Frontal cortex (tissue), 4 donors: ENCODE results near the gene ZNF385D. TPM values are rescaled to one million over a fixed set of nuclear protein-coding genes. Genes with fewer than 3 reads are reported as not detected.

Experiments used
- DNase-seq, 2 donors: peaks; one replicate each; pipeline ENCODE4 v3.0.0; 2012; ENCODE audit warnings: low spot score in 2 of 2
- FAIRE-seq: peaks from 2 replicates; lab custom pipeline; 2012; peaks lifted over from hg19 to GRCh38; lab: Jason Lieb, UNC
- total RNA-seq: library from RNA; depleted of rRNA; stranded (reverse); fragments of >200 nt; gene quantifications from one replicate; pipeline ENCODE4 v1.2.3, GENCODE V29; 2014
- donor health status: control.
- donor health status: control.
- donor health status: control.

The ZNF385D gene
- total RNA-seq, 1 donor from 2014 or later = 17.5 TPM

DNA sequence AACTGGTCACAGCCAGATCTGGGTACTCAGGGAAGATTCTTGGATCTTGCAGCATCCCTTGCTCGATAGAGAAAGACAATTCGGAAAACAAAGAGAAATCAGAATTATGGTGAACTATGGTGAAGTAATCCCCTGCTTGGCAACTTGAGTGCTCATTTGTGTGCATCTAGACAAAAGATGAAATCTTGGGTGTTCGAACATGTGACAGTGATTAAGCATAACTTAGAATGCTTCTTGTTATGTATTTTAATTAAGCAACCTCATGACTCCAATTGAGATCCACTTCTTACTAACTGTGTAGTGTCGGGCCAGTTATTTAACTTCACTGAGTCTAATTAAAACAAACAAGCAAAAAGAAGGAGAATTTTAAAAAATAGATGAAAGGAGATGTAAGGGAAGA is 56.5 kb downstream of the ZNF385D start:
- DNase-seq (no peak), FAIRE-seq (no peak)

DNA sequence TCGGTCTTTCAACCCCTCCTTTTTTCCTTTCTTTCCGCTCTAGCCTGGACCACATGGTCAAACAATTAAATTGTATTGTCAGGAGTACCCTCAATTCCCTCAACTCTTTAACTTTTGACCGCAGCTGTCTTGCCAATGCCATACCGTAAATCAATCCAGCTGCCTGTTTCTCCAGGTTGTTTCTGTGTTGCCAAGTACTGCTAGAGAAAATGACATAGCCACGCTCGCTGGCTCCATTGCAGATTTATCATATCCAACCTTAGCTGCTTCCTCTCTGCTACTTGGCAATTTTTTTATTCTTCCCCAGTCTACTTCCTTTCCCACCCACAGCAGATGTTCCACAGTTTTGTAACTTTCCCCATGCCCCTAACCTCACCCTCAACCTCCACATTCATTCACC is 60.0 kb downstream of the ZNF385D start:
- no peak for DNase-seq
- no peak for FAIRE-seq

DNA sequence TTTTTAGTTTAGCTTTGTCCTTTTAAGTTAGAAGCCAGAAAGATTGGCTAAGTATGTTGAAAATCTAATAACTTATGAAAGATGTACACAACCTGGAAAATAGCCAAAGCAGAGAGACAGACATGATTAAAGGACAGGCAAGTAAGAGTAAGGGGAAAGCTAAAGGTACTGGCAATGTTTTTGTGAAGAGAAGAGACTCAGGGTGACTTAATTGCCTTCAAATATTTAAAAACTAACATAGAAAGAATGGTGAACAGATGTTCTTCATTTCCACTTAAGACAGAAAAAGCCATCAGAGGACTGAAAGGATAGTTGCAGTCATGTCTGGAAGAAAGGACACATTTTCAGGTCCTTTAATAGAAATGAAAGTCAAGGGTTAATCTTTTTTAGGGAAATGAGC is 68.8 kb downstream of the ZNF385D start:
- no peak for DNase-seq
- no peak for FAIRE-seq

DNA sequence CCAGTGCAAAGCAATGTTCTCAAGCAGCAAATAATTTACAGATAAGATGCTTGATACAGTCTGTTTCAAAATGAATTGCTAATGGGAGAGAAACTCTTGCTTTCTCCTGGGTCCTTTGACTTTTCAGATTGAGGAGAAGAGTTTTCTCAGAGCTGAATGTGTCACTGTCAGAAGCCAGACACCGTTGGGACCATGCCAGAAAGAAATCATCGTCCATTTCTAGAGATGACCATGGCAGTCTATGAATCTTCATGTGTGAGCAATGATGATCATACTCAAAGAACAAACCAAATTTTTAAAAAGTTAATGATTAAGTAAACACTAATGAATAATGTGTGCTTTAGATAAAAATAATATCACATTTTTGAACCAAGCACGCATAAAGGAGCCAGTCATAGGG is 77.6 kb downstream of the ZNF385D start:
- DNase-seq (no peak), FAIRE-seq (no peak)

DNA sequence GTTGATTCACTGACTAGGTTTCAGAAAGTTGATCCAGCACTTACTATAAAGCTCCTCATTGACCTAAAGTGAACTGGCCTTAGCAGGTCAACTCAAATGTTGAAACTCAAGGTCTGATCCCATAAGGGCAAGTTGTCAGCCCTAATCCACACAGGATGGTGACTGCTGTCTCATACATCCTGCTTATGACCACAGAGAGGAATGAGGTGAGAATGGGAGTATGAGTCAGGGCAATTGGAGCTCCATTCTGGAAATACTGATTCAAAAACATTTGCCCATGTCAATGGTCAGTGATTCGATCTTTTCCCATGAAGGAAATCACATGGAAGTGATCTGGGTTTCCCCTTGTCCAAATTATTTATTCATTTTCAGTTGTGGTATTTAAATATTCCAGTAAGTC is 78.7 kb downstream of the ZNF385D start:
- DNase-seq = no peak
- FAIRE-seq = no peak

DNA sequence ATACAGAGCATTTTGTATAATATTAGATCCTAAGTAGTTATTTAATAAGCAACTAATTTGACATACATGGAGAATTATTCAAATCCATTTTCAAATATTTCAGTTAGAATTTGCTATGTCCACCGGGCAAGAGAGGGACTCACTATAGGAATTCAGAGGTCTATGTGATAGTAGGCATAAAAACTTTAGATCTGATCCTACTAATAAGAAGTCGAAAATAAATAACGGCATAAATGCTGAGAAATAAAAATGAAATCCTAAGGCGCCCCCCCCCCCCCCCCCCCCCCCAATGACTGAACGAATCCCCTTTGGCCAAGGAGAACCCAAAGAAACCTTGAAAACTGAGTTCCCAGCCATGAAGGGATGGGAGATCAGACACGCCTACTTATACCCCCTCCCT is 80.6 kb downstream of the ZNF385D start:
- FAIRE-seq = no peak
- DNase-seq = no peak

DNA sequence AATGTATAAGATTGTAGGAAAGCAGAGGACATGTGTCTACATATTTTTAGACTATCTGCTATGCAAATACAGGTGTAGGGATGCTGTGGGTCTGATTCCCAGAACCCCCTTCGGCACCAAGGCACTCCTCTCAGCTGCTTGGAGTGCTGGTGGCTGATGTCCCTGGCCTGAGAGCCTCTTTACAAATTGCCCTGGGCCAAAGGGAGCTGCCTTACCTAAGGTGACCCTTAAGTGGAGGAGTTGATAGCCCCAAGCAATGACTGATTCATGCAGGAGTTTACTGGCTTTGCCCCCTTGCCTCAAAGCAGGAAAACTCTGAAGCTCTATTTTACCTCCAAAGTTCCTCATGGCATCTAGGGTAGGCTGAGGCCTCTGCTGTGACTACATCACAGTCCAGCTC is 83.0 kb downstream of the ZNF385D start:
- no peak for DNase-seq
- FAIRE-seq = no peak

DNA sequence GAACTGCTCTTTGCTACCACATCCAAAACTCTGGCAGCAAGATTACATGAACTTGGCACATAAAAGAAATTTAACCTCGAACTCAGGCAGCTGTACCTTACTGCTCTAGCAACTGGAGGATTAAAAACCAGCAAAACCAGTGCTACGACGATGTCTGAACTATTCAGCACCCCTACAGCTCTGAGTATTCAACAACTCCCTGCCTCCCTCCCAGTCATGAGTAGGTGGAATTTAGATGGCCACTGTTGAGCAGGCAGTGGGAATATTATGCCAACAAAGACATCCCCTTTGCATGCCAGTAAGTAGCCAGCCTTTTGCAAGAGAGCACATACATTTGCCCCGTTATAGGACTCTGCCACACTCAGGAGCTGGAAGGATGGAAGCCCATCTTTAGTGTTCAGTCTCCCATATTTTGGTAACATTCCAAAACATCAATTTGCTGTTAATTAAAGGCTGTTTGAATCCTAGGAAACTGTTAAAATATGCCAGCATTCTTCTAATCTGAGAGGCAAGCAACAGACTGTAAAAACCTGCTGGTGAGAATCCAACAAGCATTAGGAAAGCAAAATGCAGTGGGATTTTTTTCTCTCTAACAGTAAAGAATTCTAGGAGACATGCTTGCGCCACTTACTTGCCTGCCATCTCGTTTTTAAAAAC is 85.4 kb downstream of the ZNF385D start:
- no peak for DNase-seq

DNA sequence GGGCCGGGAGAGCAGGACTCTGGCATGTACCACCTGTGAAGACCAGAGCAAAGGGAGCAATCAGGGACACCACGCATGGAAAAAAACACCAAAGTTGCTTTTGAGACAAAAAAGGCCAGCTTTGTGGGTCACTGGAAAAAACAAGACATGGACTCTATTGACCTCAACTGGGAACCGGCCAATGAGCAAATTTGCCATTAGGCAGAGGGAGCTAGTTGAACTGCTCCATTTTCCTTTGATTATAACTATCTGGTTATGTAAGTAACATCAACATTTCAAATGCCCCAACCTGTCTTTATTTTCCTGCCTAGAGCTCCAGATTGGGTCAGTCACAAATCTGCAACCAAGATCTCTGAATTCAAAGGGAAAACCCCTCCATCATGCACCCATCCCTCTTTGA is 86.0 kb downstream of the ZNF385D start:
- no peak for FAIRE-seq
- no peak for DNase-seq

More for the DNA sequence above, 85.4 kb downstream of the ZNF385D start:
- FAIRE-seq = no peak

DNA sequence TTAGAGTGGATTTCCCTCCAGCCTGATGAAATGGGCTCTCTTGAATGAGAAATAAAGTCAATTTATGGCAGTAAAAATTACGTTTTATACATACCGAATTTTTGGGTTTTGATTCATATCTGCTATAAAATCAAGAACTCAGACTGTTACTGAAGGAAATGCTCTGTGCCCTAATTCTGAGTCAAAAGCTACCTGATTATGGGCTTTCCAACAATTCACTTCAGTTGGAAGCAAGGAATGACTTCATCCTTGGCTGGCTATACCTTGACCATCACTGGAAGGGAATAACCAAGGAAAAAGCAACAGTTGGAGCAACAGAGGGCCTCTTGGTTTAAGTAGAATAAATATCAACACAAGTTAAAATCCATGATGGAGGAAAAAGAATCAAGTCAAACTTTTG is 88.6 kb downstream of the ZNF385D start:
- no peak for DNase-seq
- FAIRE-seq = no peak

DNA sequence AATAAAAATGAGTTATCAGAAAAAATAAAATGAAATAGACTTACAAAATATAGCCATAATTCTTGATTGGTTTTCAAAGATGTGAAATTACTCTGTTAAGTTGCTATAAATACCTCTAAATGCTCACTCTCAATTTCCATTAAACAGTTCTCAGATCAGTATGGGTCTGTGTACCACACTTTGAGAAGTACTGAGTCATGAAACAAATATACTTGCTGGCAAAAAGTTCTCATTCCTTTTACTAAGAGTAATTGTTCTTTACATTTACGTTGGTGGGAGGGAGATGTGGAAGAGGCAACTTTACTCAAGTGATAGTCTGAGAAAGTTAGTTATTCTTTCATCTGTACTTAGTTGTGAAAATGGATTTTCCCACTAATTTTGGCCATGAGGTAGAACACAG is 96.3 kb downstream of the ZNF385D start:
- FAIRE-seq (no peak), DNase-seq (no peak)

DNA sequence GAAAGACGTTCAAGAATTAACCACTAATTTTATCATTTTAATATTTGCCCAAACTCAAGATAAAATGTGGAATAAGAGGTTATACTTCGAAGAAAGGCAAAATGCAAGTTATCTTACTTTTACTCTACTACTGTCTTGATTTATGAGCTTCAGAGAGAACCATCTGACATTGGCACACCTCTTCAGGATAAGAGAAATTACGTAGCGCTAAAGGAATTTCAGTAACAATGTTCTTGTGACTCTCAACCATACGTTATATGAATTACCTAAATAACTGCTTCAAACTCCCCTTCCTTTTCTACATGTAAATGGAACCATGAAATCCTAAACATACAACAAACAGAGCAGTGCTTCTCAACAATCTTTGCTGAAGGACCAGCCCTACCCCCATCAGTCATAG is 96.8 kb downstream of the ZNF385D start:
- FAIRE-seq = no peak
- DNase-seq = no peak

DNA sequence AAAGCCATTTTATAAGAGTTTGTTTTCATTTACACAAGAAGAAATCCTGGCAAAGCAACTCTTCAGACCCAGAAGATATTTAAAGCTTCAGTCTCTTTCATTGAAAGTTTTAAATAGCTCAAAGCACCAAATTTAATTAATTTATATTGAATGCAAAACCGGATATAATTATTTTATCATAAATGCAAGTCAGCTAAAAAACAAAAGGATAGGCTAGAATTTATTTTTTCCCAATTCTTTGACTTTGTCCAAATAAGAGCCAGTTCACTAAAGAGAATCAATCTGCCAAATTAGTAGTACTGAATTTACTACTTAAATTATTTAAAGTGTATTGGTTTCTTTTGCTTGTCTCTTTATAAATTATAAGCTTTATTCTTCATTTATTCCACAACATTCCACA is 101.5 kb downstream of the ZNF385D start:
- no peak for FAIRE-seq
- no peak for DNase-seq

DNA sequence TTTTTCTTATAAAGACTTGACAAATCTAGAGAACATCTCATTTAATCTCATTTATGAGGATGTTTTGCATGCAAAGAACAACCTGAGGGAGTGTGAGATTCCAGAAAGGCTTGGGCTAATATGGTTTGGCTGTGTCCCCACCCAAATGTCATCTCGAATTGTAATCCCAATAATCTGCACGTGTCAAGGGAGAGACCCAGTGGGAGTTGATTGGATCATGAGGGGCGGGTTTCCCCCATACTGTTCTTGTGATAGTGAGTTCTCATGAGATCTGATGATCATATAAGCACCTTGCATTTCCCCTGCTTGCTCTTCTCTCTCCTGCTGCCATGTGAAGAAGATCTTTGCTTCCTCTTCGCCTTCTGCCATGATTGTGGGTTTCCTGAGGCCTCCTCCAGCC is 103.0 kb downstream of the ZNF385D start:
- DNase-seq (no peak), FAIRE-seq (no peak)

DNA sequence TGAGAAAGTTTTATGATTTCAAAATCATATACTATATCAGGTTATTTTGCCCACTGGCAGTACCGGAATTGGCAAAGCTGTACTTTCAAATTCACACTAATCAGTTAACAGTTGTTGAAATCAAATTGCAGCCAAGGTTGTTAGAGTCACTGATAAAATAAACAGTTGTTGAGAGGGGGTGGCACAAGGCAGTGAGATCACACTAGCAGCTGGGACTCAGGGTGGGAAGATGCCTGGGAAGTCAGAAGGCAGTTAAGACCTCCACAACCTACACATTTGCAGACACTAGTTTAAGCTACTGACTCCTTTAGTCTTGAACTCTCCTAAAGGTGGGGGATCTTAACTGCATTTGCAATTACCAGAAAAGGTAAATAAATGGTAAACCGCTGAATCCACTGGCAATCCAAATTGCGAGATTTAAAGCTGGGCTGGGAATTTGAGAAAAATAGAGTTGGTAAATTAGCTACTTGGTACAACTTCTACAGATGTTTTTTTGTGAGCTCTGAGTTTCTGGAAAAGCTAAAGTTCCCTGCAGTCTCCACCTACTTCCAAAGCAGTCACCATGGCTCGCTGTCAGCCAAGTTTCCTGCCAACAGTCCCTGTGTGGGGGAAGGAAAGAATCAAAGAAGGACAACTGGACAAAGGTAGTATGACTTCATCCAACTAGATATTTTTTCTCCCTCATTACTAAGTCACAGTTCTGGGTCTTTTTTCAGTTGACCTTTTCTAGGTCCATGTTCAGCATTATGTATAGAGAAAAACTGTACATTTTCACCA is 105.7 kb downstream of the ZNF385D start:
- no peak for DNase-seq
- FAIRE-seq = no peak

DNA sequence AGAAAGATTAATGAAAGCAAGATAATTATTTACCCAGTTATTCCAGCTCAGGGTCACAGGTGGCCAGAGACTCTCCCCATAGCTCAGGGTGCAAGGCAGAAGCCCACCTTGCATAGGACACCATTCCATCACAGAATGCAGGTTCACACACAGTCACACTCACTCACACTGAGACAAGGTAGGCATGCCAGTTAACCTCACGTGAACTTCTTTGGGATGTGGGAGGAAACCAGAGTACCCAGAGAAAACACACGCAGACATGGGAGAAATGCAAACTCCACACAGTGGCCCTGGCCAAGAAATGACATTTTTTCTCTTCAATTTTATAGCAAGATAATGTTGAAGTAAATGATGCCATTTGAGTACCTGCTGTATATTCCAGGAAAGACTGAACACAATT is 106.7 kb downstream of the ZNF385D start:
- DNase-seq (no peak), FAIRE-seq (no peak)

DNA sequence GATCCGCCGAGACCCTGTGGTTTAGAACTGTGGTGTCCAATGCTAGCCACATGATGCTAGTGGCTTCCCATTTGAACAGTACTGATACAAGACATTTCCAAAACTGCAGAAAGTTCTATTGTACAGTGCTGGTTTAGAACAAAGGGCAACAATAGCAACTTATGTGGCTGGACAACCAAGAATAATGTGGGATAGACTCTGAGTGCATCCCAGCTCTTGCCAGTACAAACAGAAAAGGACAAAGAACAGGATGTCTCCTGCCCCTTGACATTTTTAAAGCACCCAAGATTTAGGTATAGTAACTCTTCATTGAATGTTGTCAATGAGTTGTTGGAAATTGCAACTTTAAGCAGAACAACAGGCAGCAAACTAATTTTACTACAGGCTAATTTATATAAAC is 107.3 kb downstream of the ZNF385D start:
- DNase-seq (no peak), FAIRE-seq (no peak)

DNA sequence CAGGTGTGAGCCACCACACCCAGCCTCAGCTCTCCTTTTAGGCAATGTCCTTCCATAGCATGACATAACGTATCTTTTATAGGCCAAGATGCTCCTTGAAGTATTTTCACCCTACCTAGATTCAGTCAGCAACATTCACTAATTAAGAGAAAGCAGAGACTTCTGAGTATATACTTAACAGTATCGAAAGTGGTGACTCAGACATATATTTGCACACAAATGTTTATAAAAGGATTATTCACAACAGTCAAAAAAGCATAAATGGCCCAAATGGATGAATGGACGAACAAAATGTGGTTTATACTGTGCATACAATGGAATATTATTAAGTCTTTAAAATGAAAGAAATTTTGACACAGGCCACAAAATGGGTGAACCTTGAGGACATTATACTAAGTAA is 108.6 kb downstream of the ZNF385D start:
- DNase-seq = no peak
- FAIRE-seq = no peak

DNA sequence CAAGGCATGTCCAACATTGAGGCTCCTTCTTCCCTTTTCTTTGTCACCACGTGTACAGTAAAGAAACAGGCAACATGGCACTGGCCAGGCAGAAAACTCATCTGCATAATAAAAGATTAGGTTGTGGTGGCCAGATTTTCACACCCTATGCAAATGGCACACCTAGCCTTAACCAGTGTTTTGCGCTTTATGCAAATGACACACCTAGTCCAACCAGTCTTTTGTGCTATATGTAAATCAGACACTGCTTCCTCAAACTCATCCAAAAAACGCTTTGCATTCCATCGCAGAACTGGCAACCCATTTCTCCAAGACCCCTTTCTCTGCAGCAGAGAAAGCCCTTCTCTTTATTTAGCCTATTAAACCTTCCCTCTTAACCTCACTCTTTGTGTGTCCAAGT is 109.1 kb downstream of the ZNF385D start:
- DNase-seq (no peak), FAIRE-seq (no peak)

DNA sequence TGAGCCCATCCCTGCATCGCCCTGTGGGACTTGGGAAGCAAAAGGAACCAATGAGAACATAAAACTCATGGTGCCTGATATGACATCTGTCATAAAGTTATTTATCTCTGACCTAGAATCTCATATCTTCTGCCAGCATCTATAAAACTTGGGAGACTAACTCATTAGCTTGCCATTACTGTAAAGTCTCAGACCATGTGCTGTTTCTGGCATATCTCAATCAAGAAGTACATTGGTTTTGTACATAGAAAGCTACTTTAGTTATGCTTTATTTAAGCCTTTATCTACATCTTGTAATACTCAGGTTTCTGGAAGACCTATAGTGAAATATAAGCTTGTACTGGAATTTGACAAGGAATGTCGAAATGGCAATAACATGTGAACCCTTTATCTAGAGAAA is 112.5 kb downstream of the ZNF385D start:
- FAIRE-seq (no peak), DNase-seq (no peak)

DNA sequence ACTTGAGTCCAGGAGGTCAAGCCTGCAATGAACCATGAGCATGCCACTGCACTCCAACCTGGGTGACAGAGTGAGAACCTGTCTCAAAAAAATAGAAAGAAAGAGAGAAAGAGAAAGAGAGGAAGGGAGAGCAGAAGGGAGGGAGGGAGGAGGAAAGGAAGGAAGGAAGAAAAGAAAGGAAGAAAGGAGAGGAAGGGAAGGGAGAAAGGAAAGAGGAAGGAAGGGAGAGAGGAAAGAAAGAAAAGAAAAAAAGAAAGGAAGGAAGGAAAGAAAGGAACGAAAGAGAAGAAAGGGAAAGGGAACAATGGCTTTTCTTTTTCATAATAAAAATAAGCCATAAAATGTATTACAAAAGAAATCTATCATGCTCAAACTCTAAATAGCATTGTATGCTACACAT is 116.9 kb downstream of the ZNF385D start:
- no peak for DNase-seq
- FAIRE-seq = no peak

DNA sequence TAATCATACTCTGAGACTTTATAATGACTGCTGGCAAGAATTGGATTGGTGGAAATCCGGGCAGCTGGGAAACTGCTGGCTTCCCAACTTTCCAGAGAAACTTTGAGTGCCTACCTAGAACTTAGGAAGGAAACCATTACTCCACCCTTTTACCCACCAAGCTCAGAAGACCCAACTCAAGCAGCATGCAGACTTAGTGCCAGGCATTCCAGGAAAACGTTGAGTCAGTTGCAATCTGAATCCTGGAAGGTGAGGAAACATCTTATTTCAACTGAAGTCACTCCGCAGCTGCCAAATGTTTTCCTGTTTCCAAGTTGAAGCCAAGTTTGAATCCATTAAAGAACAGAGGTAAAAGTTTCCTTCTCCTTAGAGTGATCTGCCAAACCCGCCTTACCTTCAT is 126.5 kb downstream of the ZNF385D start:
- no peak for FAIRE-seq
- no peak for DNase-seq
